Measurements from ENCODE around the gene PTPRK. TPM values are rescaled to one million over a fixed set of nuclear protein-coding genes. Genes with fewer than 3 reads are reported as not detected.
A peak's percentile ranks its signal among the peaks of the same experiment; 100 is the strongest.

The PTPRK gene
- total and polyA plus RNA-seq, 2 of the 13 experiments (the other 11 are each of a cell fraction or from before 2014, with no cell fraction given) = 43.6 to 98.3 TPM

DNA sequence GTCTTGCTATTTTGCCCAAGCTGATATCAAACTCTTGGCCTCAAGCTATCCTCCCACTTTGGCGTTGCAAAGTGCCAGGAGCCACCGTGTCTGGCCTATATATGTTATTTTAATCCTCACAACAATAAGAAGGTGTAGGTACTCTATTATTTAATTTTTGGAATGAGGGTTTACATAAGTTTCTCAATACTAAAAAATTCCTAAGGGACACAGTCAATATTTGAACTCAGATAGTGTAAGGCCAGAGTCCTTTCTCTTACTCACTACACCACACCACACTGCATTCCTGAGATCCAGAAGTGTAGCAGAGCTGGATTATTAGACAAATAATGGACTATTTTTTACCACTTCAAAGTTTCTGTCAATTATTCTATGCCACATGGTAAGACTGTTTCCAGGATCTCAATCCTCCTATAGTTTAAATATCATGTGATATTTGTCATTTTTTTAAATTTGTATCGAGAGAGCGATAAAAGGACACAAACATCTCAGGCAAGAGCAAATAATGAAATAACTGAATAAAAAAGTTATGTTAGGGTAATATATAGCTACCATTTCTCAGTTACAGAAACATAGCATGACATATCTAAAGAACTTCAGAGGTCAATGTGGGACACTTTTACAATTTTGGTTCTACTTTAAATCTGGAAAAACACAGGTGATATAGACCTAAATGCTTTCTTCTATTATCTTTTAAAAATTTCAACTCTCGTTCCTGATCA is 457.4 kb downstream of the PTPRK start (continued):
- TF ChIP-seq ZMYM3 (CRISPR knock-in tag; IDR thresholded peaks at IDR 0.05) (no peak), ZNF124 (CRISPR knock-in tag; IDR thresholded peaks at IDR 0.05) (no peak), PAF1 (CRISPR knock-in tag; IDR thresholded peaks at IDR 0.05) (no peak), ZNF510 (CRISPR knock-in tag; IDR thresholded peaks at IDR 0.05; ENCODE audit: low read depth) (0 out of 2 replicates have a peak, but pooled peaks have one; percentile 59), RAD21 (CRISPR knock-in tag; IDR thresholded peaks at IDR 0.05) (peak; percentile 38; the same call in 1 of the 2 replicates), BRCA1 (CRISPR knock-in tag; IDR thresholded peaks at IDR 0.05) (no peak), RCOR2 (CRISPR knock-in tag; IDR thresholded peaks at IDR 0.05) (peak; percentile 92; the same call in 1 of the 2 replicates), CREM (IDR thresholded peaks at IDR 0.05) (peak; percentile 91), CREM (CRISPR knock-in tag; IDR thresholded peaks at IDR 0.05) (no peak), ZNF431 (CRISPR knock-in tag; IDR thresholded peaks at IDR 0.05; ENCODE audit: borderline replicate concordance, low read depth) (no peak), JDP2 (CRISPR knock-in tag; IDR thresholded peaks at IDR 0.05; ENCODE audit: borderline replicate concordance) (no peak; the same call in 1 of the 2 replicates), POLR2AphosphoS5 (IDR thresholded peaks at IDR 0.05; ENCODE audit: low read depth, low read length) (no peak), PHF20 (CRISPR knock-in tag; IDR thresholded peaks at IDR 0.05) (no peak), SATB2 (CRISPR knock-in tag; IDR thresholded peaks at IDR 0.05) (peak; percentile 95), ZNF644 (CRISPR knock-in tag; IDR thresholded peaks at IDR 0.05; ENCODE audit: low read depth) (peak; percentile 38; the same call in 1 of the 2 replicates), ZFYVE20 (CRISPR knock-in tag; IDR thresholded peaks at IDR 0.05; ENCODE audit: borderline replicate concordance, low read depth) (no peak), TBP (CRISPR knock-in tag; IDR thresholded peaks at IDR 0.05) (no peak), RBM22 (optimal IDR thresholded peaks at IDR 0.05; ENCODE audit: low read length) (peak; percentile 57), ZNF883 (CRISPR knock-in tag; IDR thresholded peaks at IDR 0.05; ENCODE audit: not compliant biosample characterization) (no peak), MED1 (CRISPR knock-in tag; IDR thresholded peaks at IDR 0.05) (peak; percentile 90), ZEB1 (IDR thresholded peaks at IDR 0.05; ENCODE audit: insufficient replicate concordance, low read depth) (peak; percentile 91), FOXA3 (CRISPR knock-in tag; IDR thresholded peaks at IDR 0.05) (peak; percentile 98), SMAD3 (CRISPR knock-in tag; IDR thresholded peaks at IDR 0.05) (peak; percentile 43; the same call in 1 of the 2 replicates), NRL (CRISPR knock-in tag; IDR thresholded peaks at IDR 0.05; ENCODE audit: borderline replicate concordance) (no peak)
- TF ChIP-seq, protein P1, sequence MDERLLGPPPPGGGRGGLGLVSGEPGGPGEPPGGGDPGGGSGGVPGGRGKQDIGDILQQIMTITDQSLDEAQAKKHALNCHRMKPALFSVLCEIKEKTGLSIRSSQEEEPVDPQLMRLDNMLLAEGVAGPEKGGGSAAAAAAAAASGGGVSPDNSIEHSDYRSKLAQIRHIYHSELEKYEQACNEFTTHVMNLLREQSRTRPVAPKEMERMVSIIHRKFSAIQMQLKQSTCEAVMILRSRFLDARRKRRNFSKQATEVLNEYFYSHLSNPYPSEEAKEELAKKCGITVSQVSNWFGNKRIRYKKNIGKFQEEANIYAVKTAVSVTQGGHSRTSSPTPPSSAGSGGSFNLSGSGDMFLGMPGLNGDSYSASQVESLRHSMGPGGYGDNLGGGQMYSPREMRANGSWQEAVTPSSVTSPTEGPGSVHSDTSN (CRISPR knock-in tag; IDR thresholded peaks at IDR 0.05) = no peak
- TF ChIP-seq, protein P2, sequence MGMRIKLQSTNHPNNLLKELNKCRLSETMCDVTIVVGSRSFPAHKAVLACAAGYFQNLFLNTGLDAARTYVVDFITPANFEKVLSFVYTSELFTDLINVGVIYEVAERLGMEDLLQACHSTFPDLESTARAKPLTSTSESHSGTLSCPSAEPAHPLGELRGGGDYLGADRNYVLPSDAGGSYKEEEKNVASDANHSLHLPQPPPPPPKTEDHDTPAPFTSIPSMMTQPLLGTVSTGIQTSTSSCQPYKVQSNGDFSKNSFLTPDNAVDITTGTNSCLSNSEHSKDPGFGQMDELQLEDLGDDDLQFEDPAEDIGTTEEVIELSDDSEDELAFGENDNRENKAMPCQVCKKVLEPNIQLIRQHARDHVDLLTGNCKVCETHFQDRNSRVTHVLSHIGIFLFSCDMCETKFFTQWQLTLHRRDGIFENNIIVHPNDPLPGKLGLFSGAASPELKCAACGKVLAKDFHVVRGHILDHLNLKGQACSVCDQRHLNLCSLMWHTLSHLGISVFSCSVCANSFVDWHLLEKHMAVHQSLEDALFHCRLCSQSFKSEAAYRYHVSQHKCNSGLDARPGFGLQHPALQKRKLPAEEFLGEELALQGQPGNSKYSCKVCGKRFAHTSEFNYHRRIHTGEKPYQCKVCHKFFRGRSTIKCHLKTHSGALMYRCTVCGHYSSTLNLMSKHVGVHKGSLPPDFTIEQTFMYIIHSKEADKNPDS (CRISPR knock-in tag; IDR thresholded peaks at IDR 0.05) = 0 out of 2 replicates have a peak, but pooled peaks have one; percentile 39
- TF ChIP-seq, protein P3, sequence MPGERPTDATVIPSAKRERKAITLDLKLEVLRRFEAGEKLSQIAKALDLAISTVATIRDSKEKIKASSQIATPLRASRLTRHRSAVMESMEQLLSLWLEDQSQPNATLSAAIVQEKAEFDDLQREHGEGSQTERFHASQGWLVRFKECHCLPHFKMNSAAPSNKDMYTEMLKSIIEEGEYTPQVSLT (CRISPR knock-in tag; IDR thresholded peaks at IDR 0.05; ENCODE audit: borderline replicate concordance, low read depth) = no peak
- TF ChIP-seq, protein P4, sequence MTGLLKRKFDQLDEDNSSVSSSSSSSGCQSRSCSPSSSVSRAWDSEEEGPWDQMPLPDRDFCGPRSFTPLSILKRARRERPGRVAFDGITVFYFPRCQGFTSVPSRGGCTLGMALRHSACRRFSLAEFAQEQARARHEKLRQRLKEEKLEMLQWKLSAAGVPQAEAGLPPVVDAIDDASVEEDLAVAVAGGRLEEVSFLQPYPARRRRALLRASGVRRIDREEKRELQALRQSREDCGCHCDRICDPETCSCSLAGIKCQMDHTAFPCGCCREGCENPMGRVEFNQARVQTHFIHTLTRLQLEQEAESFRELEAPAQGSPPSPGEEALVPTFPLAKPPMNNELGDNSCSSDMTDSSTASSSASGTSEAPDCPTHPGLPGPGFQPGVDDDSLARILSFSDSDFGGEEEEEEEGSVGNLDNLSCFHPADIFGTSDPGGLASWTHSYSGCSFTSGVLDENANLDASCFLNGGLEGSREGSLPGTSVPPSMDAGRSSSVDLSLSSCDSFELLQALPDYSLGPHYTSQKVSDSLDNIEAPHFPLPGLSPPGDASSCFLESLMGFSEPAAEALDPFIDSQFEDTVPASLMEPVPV (CRISPR knock-in tag; IDR thresholded peaks at IDR 0.05) = 0 out of 2 replicates have a peak, but pooled peaks have one; percentile 6

All from HepG2 (cell line).